Activated CD4-positive, alpha-beta memory T cell treated with anti-CD3 and anti-CD28 coated beads, Interleukin-2, amount 10 ng/mL, durations not matched to agents 7 days and 5 days (primary cell): ENCODE data around the gene INPP5A. TPM values are rescaled to one million over a fixed set of nuclear protein-coding genes. Genes with fewer than 3 reads are reported as not detected.
"Not testable (repeated sequence)": the region's sequence is repeated elsewhere in the genome, so short reads cannot be mapped to it uniquely, and the experiment has no call there.

ENCODE experiments used
- CTCF ChIA-PET: fragments of 350-600 bp; sonication (Branson Sonifier 250); formaldehyde crosslinking; loops from one replicate; lab custom pipeline; 2021; ENCODE audit warnings: antibody characterized with exemption, inconsistent platforms; lab: Charles Lee
- POLR2A ChIA-PET: fragments of 350-600 bp; sonication (Branson Sonifier 250); formaldehyde crosslinking; loops from one replicate; lab custom pipeline; 2021; ENCODE audit warnings: antibody characterized with exemption; lab: Charles Lee
- DNase-seq: peaks from one replicate; pipeline ENCODE4 v3.0.0-alpha.2; 2020
- H3K27ac Mint-ChIP-seq: one replicate; pipeline ENCODE4 v1.8.0; 2021; ENCODE audit warnings: mild to moderate bottlenecking, mixed read lengths
- H3K27me3 Mint-ChIP-seq: one replicate; pipeline ENCODE4 v1.8.0; 2021; ENCODE audit warnings: mixed read lengths
- H3K36me3 Mint-ChIP-seq: one replicate; pipeline ENCODE4 v1.8.0; 2021; ENCODE audit warnings: low read depth, mixed read lengths
- H3K4me1 Mint-ChIP-seq: one replicate; pipeline ENCODE4 v1.8.0; 2021; ENCODE audit warnings: mixed read lengths
- H3K4me3 Mint-ChIP-seq: one replicate; pipeline ENCODE4 v1.8.0; 2021; ENCODE audit warnings: mild to moderate bottlenecking, mixed read lengths
- H3K9me3 Mint-ChIP-seq: one replicate; pipeline ENCODE4 v1.8.0; 2021; ENCODE audit warnings: mixed read lengths
- total RNA-seq, 2 experiments: library from RNA; stranded (reverse); gene quantifications; one replicate each; pipeline ENCODE4 v1.2.3, GENCODE V29; 2021

The INPP5A gene
- total RNA-seq, 2 experiments from 2014 or later: 9.3 to 9.5 TPM

DNA sequence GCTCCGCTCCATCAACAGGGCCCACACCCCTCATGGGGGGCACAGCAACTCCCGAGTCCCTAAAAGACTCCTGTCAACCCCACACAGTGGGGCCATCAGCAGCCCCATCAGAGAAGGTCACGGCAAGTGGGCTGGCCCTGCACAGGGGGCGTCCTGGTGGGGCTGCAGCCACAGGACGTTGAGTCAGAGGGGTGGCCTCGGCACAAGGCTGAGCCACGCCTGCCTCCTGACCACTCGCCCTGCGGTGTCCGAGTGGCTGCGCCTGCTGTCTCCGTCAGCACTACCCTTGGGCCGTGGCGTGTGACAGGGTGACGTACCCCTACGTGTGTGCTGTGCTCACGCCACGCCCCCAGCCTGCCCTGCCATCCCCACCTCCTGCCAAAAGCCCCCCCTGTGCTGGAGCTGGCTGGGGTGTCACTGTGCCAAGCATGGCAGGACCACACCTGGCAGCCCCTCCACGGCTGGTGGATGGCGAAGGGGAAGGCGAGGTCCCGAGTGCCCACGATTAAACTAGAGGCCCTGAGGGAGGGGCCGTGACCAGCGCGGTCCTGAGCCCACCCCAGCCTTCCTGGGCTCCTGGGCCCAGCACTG is 274.4 kb downstream of the INPP5A start:
- ChIA-PET POLR2A (no interaction called here), CTCF (no interaction called here)
- H3K9me3 Mint-ChIP-seq: no peaks in the 10 kb centered on the region
- H3K4me1 Mint-ChIP-seq: no peaks in the 10 kb centered on the region
- no peak overlapping the region for H3K27ac Mint-ChIP-seq
- no peak overlapping the region for H3K4me3 Mint-ChIP-seq
- DNase-seq: no peak
- no peaks in the 10 kb centered on the region for H3K27me3 Mint-ChIP-seq
- no peaks in the 10 kb centered on the region for H3K36me3 Mint-ChIP-seq

DNA sequence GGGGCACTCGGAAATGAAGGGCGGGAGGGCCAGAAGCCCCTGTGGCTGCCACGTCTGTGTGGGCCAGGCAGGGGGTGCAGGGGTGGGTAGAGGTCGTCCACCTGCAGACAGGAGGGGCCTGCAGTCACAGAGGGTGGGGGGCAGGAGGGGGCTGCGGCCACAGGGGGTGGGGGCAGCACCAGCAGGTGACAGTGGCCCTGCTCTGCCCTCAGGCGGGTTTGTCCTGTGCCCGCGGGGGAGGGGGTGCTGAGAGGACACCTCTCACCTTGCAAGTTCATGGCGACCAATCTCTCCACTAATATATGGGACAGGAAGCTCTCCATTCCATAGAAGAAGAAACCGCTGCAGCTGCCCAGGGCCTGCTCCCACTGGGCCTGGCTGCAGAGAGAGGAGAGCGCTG is 274.9 kb downstream of the INPP5A start:
- no peaks in the 10 kb centered on the region for H3K4me1 Mint-ChIP-seq
- H3K4me3 Mint-ChIP-seq: no peak overlapping the region
- DNase-seq: no peak
- H3K9me3 Mint-ChIP-seq: no peaks in the 10 kb centered on the region
- no peaks in the 10 kb centered on the region for H3K27me3 Mint-ChIP-seq
- H3K36me3 Mint-ChIP-seq: no peaks in the 10 kb centered on the region
- ChIA-PET CTCF (no interaction called here), POLR2A (no interaction called here)
- no peak overlapping the region for H3K27ac Mint-ChIP-seq

DNA sequence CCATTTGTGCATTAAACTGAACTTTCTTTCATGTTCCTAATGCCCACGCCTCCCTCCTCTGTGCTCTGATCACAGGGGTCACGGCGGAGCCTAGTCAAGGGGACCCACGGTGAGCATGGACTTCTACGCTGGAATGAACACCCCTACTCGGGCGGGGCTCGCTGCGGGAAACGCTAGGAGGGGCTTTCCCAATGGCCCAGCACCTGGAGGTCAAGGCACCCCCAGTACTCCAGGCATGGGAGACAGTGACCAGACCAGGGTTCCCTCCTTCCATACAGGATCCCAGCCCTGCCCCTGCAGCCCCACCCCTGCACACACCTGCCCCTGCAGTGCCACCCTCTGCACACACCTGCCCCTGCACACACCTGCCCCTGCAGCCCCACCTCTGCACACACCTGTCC is 275.4 kb downstream of the INPP5A start:
- no peaks in the 10 kb centered on the region for H3K27me3 Mint-ChIP-seq
- DNase-seq: no peak
- ChIA-PET POLR2A (no interaction called here), CTCF (no interaction called here)
- H3K36me3 Mint-ChIP-seq: no peaks in the 10 kb centered on the region
- H3K9me3 Mint-ChIP-seq: no peaks in the 10 kb centered on the region
- H3K27ac Mint-ChIP-seq: no peak overlapping the region
- H3K4me1 Mint-ChIP-seq: no peaks in the 10 kb centered on the region
- H3K4me3 Mint-ChIP-seq: no peak overlapping the region

DNA sequence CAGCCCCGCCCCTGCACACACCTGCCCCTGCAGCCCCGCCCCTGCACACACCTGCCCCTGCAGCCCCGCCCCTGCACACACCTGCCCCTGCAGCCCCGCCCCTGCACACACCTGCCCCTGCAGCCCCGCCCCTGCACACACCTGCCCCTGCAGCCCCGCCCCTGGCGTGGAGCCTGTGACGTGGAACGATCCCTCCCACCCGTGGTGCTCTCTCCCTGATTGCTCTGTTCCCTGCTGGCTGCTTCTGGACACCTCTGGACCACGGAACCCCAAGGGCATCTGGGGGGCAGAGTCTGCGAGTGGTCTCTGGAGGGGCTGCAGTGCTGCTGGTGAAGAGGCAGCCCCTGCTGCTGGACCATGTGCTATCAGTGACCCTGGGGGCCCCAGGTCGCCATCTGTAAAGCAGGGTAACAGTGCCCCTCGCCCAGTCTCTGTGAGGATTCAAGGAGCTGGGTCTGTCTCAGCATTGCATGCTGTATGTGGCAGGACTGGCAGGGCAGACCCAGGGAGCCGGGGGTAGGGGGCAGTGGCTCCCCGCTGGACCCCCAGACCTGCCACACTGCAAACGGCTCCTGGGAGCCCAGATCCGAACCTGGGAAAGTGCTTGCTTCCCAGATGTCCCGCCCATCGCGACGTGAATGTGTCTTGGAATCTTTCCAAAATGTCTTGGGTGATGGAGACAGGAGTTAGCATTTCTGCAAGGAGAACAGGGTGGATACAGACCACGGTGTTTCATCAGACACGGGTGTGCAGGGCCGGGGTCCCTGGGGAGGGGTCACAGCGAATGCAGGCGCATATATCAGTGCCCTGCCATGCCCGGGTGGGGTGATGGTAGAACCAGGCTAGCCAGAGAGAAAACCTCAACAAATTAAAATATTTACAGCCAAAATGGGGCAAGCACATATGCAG is 276.2 kb downstream of the INPP5A start:
- no peaks in the 10 kb centered on the region for H3K9me3 Mint-ChIP-seq
- ChIA-PET CTCF (no interaction called here), POLR2A (no interaction called here)
- DNase-seq: no peak
- no peaks in the 10 kb centered on the region for H3K4me1 Mint-ChIP-seq
- no peak overlapping the region for H3K4me3 Mint-ChIP-seq
- H3K27me3 Mint-ChIP-seq: no peaks in the 10 kb centered on the region
- no peaks in the 10 kb centered on the region for H3K36me3 Mint-ChIP-seq
- no peak overlapping the region for H3K27ac Mint-ChIP-seq

DNA sequence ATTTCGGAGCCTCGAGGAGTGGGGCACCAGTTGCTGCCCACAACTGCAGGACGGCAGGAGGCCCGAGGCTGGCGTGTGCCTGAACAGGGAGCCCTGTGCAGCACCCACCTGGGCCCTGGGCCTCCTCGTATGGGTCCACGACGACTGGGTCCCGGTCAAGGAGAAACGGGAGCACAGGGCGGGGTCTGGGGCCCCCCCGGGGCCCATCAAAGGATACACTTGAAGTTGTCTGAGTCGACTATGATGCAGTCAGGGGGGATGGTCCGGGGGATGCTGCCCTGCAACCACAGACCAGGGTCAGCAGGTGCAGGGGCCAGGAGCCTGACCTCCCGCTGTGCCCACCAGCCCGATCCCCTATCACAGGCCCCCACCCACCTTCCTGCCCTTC is 276.9 kb downstream of the INPP5A start:
- Mint-ChIP-seq H3K27ac (no peak overlapping the region), H3K4me1 (no peaks in the 10 kb centered on the region), H3K27me3 (no peaks in the 10 kb centered on the region), H3K9me3 (no peaks in the 10 kb centered on the region), H3K36me3 (no peaks in the 10 kb centered on the region), H3K4me3 (no peak overlapping the region)
- ChIA-PET CTCF (no interaction called here), POLR2A (no interaction called here)
- DNase-seq: no peak

DNA sequence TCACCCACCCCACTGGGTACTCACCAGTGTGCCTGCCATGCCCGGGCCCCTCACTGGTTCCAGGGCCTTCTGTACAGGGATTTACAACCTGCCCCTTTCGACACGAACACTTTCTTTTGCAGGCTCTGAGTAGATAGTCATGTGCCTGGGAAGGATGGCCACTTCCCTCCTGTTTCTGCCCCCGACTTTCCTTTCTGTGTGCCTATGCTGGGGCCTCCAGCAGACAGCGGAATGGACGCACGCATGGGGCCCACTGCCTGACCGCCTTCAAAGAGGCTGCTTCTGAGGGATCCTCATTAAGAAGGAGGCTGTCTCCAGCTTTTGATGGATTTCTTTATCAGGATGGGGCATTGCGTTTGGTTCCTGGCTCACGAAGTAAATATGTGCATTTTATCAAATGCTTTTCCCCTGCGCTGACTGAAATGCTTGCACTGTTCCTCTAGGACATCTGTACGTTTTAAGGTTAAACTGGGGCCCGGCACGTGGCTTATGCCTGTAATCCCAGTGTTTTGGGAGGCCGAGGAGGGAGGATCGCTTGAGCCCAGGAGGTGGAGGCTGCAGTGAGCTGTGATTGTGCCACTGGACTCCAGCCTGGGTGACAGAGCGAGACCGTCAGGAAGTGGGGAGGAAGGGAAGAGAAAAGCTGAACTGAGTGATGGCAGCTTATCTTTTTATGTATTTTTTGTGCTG is 277.7 kb downstream of the INPP5A start:
- POLR2A ChIA-PET: no interaction called here
- Mint-ChIP-seq H3K27ac (no peak overlapping the region), H3K9me3 (peaks cover 4% of the 10 kb centered on the region), H3K36me3 (peaks cover 3% of the 10 kb centered on the region), H3K27me3 (no peaks in the 10 kb centered on the region), H3K4me1 (no peaks in the 10 kb centered on the region), H3K4me3 (no peak overlapping the region)
- no peak for DNase-seq
- CTCF ChIA-PET: no interaction called here

DNA sequence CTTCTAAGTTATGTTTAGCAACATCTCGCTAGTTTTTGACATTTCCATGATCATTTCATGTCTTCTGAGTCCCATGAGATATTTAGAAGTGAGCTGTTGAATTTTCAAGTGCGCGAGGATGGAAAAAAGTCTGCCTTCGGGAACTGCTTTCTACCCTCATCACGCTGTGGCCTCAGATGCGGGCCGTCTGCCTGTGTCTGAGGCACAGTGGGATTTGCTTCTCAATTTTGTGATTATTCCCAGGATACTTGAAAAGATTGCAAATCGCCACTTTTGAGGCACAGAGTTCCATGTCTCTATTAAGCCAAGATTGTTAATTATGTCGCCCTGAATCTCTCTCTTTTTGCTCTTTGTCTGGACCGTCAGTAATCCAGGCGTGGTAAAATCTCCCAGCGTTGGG is 279.1 kb downstream of the INPP5A start:
- DNase-seq: no peak
- Mint-ChIP-seq H3K36me3 (peaks cover 3% of the 10 kb centered on the region), H3K27me3 (no peaks in the 10 kb centered on the region), H3K4me3 (no peak overlapping the region), H3K4me1 (no peaks in the 10 kb centered on the region), H3K9me3 (peaks cover 4% of the 10 kb centered on the region), H3K27ac (no peak overlapping the region)
- CTCF ChIA-PET: no interaction called here
- POLR2A ChIA-PET: no interaction called here

DNA sequence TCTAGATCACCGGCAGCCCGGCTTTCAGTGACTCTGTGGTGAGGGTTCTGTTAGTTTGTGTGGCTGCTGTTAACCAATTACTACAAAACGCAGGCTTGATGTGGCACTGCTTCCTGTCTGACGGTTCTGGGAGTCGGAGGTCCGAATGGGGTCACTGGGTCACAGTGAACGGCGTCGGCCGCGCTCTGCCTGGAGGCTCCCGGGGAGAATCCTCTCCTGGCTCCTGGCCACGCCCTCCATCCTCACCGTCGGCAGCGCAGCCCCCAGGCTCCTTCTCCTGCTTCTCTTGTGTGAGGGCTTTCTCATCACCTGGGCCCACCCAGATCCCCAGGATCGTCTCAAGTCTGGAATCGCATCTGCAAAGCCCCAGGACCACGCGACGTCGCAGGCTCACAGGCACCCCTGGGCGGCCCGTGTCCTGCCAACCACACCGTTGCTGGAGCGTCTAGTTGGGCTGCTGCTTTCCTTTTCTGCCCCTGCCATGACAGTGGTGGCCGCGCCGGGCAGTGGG is 280.2 kb downstream of the INPP5A start:
- Mint-ChIP-seq H3K4me1 (no peaks in the 10 kb centered on the region), H3K27me3 (no peaks in the 10 kb centered on the region), H3K9me3 (peaks cover 4% of the 10 kb centered on the region), H3K27ac (no peak overlapping the region), H3K36me3 (peaks cover 3% of the 10 kb centered on the region), H3K4me3 (no peak overlapping the region)
- POLR2A ChIA-PET: no interaction called here
- CTCF ChIA-PET: no interaction called here
- DNase-seq: no peak

DNA sequence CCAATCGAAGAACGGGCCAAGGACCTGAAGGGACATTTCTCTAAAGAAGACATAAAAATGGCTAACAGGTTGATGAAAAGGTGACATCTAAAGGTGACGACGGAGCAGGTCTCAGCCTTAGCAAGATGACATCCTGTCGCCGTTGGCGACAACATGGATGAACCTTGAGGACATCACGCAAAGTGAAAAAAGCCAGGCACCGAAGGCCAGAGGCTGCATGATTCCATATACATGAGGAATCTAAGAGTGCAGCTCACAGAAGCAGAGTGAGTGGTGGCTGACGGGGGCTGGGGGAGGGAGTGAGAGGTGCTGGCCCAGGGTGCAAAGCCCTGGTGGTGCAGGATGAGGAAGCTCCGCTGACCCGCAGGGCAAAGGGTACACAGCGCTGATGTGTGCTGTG is 282.5 kb downstream of the INPP5A start:
- Mint-ChIP-seq H3K27ac (no peak overlapping the region), H3K9me3 (peaks cover 4% of the 10 kb centered on the region), H3K27me3 (no peaks in the 10 kb centered on the region), H3K4me3 (no peak overlapping the region), H3K4me1 (no peaks in the 10 kb centered on the region), H3K36me3 (peaks cover 3% of the 10 kb centered on the region)
- CTCF ChIA-PET: no interaction called here
- POLR2A ChIA-PET: no interaction called here
- no peak for DNase-seq

DNA sequence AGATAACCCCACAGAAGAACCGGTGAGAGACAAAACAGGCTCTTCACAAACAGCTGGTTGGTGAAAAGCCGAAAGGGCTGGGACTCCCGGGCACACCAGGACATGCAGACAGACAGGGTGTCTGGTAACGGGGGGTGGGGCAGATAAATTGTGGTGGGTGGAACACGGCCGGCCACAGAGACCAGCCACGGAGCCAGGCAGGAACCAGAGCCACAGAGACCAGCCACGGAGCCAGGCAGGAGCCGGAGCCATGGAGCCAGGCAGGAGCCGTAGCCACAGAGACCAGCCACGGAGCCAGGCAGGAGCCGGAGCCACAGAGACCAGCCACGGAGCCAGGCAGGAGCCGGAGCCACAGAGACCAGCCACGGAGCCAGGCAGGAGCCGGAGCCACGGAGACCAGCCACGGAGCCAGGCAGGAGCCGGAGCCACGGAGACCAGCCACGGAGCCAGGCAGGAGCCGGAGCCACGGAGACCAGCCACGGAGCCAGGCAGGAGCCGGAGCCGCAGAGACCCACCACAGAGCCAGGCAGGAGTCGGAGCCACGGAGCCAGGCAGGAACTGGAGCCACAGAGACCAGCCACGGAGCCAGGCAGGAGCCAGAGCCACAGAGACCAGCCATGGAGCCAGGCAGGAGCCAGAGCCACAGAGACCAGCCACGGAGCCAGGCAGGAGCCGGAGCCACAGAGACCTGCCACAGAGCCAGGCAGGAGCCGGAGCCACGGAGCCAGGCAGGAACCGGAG is 288.4 kb downstream of the INPP5A start:
- POLR2A ChIA-PET, DNase-seq, H3K27ac Mint-ChIP-seq, H3K4me1 Mint-ChIP-seq, H3K27me3 Mint-ChIP-seq, H3K4me3 Mint-ChIP-seq, H3K36me3 Mint-ChIP-seq, CTCF ChIA-PET: not testable (repeated sequence)
- peaks cover 11% of the 10 kb centered on the region for H3K9me3 Mint-ChIP-seq

DNA sequence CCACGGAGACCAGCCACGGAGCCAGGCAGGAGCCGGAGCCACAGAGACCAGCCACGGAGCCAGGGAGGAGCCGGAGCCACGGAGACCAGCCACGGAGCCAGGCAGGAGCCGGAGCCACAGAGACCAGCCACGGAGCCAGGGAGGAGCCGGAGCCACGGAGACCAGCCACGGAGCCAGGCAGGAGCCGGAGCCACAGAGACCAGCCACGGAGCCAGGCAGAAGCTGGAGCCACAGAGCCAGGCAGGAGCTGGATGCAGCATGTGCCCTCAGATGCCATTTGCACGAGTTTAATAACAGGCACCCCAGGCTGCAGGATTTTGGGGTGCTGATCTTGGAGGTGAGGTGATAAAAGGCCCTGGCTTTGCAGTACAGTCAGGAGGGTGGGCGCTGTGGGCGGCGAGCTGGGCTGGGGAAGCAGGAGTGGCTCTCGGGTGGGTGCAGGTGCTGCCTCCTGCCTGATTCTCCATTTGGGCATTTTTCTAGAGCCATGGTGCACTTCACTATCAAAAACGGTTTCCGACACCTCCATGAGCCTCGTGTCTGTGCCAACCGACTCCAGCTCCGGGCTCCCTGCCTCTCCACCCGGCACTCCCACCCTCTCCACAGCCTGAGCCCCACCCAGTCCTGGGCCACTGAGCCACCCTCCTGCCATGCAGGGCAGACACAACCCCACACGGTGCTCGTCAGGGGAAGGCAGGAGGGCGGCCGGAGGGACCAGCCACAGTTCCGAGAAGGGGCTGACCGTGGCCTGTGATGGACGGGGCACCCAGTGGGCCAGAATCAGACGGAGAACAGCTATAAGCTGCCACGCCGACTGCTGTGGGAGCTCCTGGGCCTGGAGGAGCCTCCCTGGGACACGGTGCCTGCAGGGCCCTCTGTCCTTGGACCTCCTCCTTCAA is 289.2 kb downstream of the INPP5A start:
- Mint-ChIP-seq H3K27ac (no peak overlapping the region), H3K4me3 (no peak overlapping the region), H3K27me3 (no peaks in the 10 kb centered on the region), H3K36me3 (peaks cover 8% of the 10 kb centered on the region), H3K9me3 (peaks cover 11% of the 10 kb centered on the region), H3K4me1 (no peaks in the 10 kb centered on the region)
- POLR2A ChIA-PET: no interaction called here
- DNase-seq: no peak
- CTCF ChIA-PET: no interaction called here

DNA sequence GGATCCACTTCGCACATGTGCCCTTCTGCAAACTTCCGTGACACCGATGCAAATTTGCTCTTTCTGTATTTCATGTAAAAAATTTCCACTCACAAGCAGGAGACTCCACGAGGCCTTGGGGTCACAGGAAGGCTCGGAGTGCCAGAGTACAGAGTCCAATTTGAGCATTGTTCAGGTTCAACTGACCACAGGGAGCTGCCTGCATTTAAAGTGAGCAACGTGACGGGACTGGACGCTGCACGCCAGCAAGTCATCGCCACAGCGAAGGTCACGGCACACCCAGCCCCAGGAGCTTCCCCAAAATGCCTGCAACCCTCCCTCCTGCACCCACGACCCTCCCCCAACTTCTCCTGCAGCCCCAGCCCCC is 289.8 kb downstream of the INPP5A start:
- peaks cover 8% of the 10 kb centered on the region for H3K36me3 Mint-ChIP-seq
- no peak overlapping the region for H3K27ac Mint-ChIP-seq
- H3K4me3 Mint-ChIP-seq: no peak overlapping the region
- no peaks in the 10 kb centered on the region for H3K27me3 Mint-ChIP-seq
- no peak for DNase-seq
- H3K9me3 Mint-ChIP-seq: peaks cover 11% of the 10 kb centered on the region
- H3K4me1 Mint-ChIP-seq: no peaks in the 10 kb centered on the region
- ChIA-PET POLR2A (no interaction called here), CTCF (no interaction called here)
